DMS79 (cell line): ENCODE data around the gene UBTF.

Experiments used
- DNase-seq: peaks from one replicate; lab custom pipeline; 2025; lab: John Stamatoyannopoulos, UW

Gene UBTF

DNA sequence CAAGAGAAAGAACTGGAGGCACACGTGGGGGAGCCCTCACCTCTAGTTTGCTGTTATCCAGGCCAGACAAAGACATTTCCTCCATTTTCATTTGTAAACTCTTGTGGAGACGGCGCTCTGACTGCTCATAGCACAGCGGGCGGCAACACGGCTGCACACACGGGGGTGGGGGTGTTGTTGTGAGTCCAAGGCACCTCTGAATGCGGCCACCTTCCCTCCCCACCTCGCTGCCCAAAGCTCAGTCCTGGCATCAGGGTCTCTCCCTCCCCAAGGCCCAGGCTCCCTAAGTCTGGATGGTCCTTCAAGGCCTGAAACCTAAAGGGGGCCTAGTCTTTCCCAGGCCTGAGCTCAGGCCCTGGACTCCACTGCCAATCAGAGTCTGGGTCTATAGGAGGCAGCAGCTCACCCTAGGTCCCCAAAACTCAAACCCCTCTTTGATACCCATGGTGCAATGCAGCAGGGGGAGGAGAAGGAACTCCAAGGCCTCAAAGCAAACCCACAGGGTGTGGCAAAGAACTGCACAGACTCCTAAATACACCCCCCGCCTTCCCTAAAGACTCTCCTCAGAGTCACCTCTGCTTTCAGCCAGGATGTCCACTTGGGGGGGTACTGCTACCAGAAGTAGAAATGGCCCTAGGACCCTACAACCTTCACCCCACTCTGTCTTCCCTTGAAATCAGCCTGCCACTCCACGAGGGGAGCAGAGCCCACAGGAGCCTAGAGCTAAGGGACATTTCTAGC is 21.3 kb downstream of the UBTF start:
- peak; percentile 19 for DNase-seq

DNA sequence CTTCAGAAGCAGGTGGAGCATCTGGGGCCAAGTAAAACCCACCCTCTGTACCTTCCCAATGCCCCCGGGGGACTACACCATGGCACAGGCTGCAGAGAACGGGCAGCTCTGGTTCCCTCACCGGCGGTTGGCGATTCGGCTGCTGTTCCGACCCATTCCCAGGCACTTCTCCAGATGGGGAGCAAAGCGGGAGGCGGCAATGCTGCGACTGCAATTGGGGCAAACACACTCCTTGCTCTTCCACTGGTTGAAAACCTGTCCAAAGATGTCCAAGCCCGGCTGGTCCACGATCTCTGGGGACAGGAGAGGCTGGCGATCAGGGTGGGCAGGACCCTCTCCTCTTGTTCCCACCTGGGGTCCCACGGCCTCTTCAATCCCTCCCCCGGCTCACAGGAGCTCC is 22.4 kb downstream of the UBTF start:
- no peak for DNase-seq

DNA sequence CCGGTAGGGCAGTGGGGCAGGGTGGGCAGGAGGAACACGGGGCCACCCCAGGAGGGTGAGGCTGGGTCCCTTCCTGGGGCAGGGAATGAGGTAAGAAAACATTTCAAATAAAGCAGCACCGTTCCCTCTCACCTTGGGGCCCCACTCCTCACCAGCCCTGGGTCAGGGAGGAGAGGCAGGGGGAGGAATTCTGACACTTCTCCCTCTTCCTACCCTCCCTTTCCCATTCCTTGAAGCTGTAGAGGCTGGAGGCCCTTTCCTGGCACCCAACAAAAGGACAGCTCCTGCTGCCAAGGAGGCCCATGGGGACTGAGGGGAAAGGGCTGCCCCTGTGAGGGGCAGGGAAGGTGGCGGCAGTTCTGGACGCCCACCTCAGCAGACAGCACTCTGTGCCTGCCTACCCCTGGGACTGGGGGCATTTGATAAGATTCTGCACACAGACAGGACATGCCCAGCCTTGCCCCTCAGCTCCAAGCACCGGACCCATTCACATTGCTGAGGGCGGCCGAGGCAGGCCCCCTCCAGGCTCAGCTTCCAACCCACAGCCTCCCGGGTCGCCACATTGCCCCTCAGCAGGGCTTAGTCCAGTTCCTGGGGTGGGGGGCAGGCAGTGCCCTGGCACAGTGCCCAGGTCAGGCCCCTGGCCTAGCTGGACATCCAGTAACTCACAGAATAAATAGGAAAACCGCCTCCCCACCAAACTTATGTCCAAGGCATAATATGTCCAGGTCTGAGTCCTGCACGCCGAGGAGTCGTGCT is 26.0 kb downstream of the UBTF start:
- no peak for DNase-seq

GRCh38 chr17:44192750-44193149 is 26.7 kb downstream of the UBTF start:
- DNase-seq, result no peak

DNA sequence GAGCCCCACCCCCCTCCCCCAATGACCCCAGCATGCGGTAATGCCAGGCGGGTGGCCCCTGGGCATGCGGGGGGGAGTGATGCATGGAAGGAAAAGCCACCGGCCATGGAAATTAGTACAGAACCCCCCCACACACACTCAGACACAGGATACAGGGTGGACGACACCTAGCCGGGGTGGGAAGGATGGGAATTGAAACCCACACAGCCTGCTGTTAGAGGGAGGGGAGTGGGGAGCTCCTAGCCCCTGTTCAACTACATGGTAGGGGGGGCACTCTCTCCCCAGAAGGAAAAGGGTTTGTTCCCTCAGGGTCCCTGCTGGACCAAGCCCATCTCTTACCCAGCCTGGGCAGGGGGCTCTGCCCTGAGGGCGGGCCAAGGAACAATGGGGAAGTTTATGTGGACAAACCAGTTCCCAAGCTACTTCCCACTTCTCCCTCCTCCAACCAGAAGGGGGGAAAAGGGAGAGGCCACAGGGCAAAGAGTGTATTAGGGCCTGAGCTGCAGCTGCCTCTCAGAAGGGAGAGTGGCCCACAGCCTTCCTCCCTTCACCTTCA is 27.5 kb downstream of the UBTF start:
- no peak for DNase-seq

DNA sequence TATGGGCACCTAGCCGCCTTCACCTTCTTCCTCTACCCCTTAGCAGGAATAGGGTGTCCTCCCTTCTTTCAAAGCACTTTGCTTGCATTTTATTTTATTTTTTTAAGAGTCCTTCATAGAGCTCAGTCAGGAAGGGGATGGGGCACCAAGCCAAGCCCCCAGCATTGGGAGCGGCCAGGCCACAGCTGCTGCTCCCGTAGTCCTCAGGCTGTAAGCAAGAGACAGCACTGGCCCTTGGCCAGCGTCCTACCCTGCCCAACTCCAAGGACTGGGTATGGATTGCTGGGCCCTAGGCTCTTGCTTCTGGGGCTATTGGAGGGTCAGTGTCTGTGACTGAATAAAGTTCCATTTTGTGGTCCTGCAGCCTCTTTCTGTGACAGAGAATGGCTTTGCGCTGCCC is 28.1 kb downstream of the UBTF start:
- DNase-seq, result no peak

DNA sequence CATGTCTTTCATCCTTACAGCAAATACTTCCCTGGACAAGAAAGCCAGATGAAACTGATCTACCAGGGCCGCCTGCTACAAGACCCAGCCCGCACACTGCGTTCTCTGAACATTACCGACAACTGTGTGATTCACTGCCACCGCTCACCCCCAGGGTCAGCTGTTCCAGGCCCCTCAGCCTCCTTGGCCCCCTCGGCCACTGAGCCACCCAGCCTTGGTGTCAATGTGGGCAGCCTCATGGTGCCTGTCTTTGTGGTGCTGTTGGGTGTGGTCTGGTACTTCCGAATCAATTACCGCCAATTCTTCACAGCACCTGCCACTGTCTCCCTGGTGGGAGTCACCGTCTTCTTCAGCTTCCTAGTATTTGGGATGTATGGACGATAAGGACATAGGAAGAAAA is 29.0 kb downstream of the UBTF start:
- DNase-seq, result no peak

DNA sequence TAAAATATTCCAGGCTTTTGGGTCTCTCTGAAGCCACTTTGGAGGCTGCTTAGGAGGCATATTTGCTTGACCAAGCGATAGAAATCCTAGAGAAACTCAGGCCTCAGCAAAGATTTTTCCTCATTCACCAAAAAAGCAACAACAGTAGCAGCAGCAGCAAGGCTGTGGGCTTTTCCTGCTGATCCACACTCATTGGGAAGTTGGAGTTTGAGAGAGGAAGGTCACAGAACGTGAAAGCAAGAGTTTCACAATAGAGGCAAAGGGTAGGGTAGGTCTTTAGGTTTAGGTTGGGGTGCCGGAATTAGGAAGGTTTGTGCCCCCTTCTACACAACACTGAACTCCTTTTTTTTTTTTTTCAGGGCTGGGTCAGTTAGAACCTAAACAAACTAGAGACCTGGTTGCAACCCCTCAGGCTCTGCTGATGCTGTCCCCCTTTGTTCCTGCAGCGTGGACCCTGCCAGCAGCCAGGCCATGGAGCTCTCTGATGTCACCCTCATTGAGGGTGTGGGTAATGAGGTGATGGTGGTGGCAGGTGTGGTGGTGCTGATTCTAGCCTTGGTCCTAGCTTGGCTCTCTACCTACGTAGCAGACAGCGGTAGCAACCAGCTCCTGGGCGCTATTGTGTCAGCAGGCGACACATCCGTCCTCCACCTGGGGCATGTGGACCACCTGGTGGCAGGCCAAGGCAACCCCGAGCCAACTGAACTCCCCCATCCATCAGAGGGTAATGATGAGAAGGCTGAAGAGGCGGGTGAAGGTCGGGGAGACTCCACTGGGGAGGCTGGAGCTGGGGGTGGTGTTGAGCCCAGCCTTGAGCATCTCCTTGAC is 30.7 kb downstream of the UBTF start:
- no peak for DNase-seq

- DNase-seq, result no peak
Observed at GRCh38 chr17:44187131-44187899, 32.2 kb downstream of the UBTF start.

- peak; percentile 97 for DNase-seq
Observed at GRCh38 chr17:44186307-44187130, 33.0 kb downstream of the UBTF start, which contains the start of gene TMUB2. TMUB2 (plus strand) TSS chr17:44186972; CDS start chr17:44187709, 737 bp downstream.

GRCh38 chr17:44184212-44184810 is 35.2 kb downstream of the UBTF start:
- no peak for DNase-seq

- no peak for DNase-seq
Observed at GRCh38 chr17:44183024-44183423, 36.5 kb downstream of the UBTF start.

GRCh38 chr17:44178133-44178532 is 41.3 kb downstream of the UBTF start:
- no peak for DNase-seq

- DNase-seq, result no peak
Observed at GRCh38 chr17:44177640-44178039, 41.8 kb downstream of the UBTF start.

DNA sequence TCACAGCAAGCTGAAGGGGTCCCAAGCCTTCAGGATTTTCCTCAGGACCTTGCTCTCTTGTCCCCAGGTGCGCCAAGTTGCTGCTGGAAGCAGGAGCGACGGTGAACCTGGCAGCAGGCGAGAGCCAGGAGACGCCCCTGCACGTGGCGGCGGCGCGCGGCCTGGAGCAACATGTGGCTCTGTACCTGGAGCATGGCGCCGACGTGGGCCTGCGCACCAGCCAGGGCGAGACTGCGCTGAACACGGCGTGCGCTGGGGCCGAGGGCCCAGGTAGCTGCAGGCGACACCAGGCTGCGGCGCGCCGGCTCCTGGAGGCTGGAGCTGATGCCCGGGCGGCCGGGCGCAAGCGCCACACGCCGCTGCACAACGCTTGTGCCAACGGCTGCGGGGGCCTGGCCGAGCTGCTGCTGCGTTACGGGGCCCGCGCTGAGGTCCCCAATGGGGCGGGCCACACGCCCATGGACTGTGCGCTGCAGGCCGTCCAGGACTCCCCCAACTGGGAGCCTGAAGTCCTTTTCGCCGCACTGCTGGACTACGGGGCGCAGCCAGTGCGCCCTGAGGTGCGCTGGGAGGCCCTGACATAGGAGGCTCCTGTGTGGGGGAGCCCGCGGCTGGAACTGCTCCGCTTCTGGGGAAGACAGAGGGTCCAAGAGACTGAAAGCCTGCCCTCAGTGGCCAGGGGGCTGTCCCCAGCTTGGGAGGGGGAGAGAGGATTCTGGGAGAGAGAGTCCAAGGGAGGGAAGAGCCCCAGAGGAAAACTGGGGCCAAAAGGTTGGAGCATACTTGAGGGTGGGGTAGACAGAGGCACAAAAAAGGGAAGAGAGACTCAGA is 42.6 kb downstream of the UBTF start:
- no peak for DNase-seq

GRCh38 chr17:44176257-44176656 is 43.2 kb downstream of the UBTF start:
- no peak for DNase-seq

DNA sequence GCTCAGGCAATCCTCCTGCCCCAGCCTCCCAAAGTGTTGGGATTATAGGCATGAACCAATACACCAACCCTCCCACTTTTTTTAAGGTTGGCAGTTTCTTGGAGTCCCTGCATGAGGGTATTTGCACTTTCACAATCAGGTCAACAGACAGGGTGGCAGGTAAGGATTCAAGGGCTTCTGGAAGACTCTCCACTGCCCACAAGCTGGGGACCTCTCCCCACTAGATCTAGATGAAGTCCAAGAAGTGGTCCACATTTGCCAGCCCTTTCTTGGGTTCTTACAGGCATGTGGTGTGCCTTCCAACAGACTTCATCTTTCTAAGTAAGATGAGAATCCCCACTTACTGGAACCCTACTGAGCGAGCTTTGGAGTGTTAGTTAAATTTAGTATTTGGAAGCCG is 45.0 kb downstream of the UBTF start:
- DNase-seq, result no peak

GRCh38 chr17:44171931-44172455 is 47.5 kb downstream of the UBTF start:
- no peak for DNase-seq
